HepG2 (cell line): ENCODE data around the gene GOLGA3. TPM values are rescaled to one million over a fixed set of nuclear protein-coding genes. Genes with fewer than 3 reads are reported as not detected.

ENCODE experiments used
- BRCA1 ChIP-seq: sonication (generic); formaldehyde crosslinking; IDR thresholded peaks from 2 replicates; pipeline ENCODE4 v1.4.0; 2020; ENCODE audit warnings: missing genetic modification reagents
- DMAP1 ChIP-seq: IDR thresholded peaks from 2 replicates; pipeline ENCODE4 v1.6.1; 2016
- GABPA ChIP-seq, 2 experiments: IDR thresholded peaks; 2 replicates each; pipeline ENCODE4 v1.6.1; 2011 to 2016; ENCODE audit warnings: low read depth in 2 of 2, low read length in 1 of 2, missing biosample characterization in 1 of 2, missing genetic modification characterization in 1 of 2
- HNF4G ChIP-seq, 2 experiments: sonication (generic) in 1 of 2; formaldehyde crosslinking in 1 of 2; IDR thresholded peaks; 2 replicates each; pipeline versions ENCODE4 v1.4.0 to v1.6.1; 2011 to 2020; ENCODE audit warnings: borderline replicate concordance in 2 of 2, low read depth in 2 of 2, mild to moderate bottlenecking in 2 of 2, low read length in 1 of 2, missing genetic modification reagents in 1 of 2, moderate library complexity in 1 of 2
- KDM6A ChIP-seq: IDR thresholded peaks from 2 replicates; pipeline ENCODE4 v1.6.1; 2016; ENCODE audit warnings: low read depth
- MEIS2 ChIP-seq: sonication (generic); formaldehyde crosslinking; IDR thresholded peaks from 2 replicates; pipeline ENCODE4 v1.9.0; 2021; ENCODE audit warnings: mild to moderate bottlenecking, missing genetic modification reagents
- POLR2AphosphoS5 ChIP-seq: IDR thresholded peaks from 2 replicates; pipeline ENCODE4 v1.6.1; 2012; ENCODE audit warnings: low read depth, low read length
- SALL1 ChIP-seq: sonication (generic); formaldehyde crosslinking; IDR thresholded peaks from 2 replicates; pipeline ENCODE4 v1.8.0; 2022; ENCODE audit warnings: mild to moderate bottlenecking, missing genetic modification reagents
- ZFY ChIP-seq: sonication (generic); formaldehyde crosslinking; IDR thresholded peaks from 2 replicates; pipeline ENCODE4 v1.4.0; 2020; ENCODE audit warnings: missing genetic modification reagents
- ZNF335 ChIP-seq: sonication (generic); formaldehyde crosslinking; IDR thresholded peaks from 2 replicates; pipeline ENCODE4 v1.4.0; 2020; ENCODE audit warnings: missing genetic modification reagents
- ZNF563 ChIP-seq: sonication (generic); formaldehyde crosslinking; IDR thresholded peaks from 2 replicates; pipeline ENCODE4 v1.8.0; 2022; ENCODE audit warnings: mild to moderate bottlenecking, moderate library complexity, missing genetic modification reagents
- ZNF670 ChIP-seq: sonication (generic); formaldehyde crosslinking; IDR thresholded peaks from 2 replicates; pipeline ENCODE4 v1.8.0; 2022; ENCODE audit warnings: mild to moderate bottlenecking, missing genetic modification reagents, borderline replicate concordance
- ZSCAN31 ChIP-seq: sonication (generic); formaldehyde crosslinking; IDR thresholded peaks from 2 replicates; pipeline ENCODE4 v1.5.0; 2020; ENCODE audit warnings: low read depth, mild to moderate bottlenecking, missing genetic modification reagents
- polyA plus RNA-seq, 8 experiments: library from polyadenylated mRNA; depleted of rRNA in 3 of 8; stranded (reverse) in 7 of 8; unstranded in 1 of 8; fragments of >200 nt; fragmentation: Illumina TruSeq in 4 of 8; extraction: Trizol in 4 of 8; gene quantifications; 2 replicates each; pipeline versions ENCODE4 v1.2.1 to v1.2.3, GENCODE V29; 2011 to 2016; ENCODE audit warnings: low read depth in 4 of 8, missing spikeins in 1 of 8, mixed read lengths in 1 of 8; ENCODE audit not compliant: insufficient read depth in 1 of 8
- total RNA-seq, 5 experiments: library from RNA; depleted of rRNA; stranded (reverse); fragments of >200 nt; fragmentation: Illumina TruSeq; extraction: Trizol; gene quantifications; 2 replicates each; pipeline ENCODE4 v1.2.3, GENCODE V29; 2016; ENCODE audit warnings: low read depth in 1 of 5
- TF ChIP-seq, protein P1 (sequence below): sonication (generic); formaldehyde crosslinking; IDR thresholded peaks from 2 replicates; pipeline ENCODE4 v1.4.0; 2020; ENCODE audit warnings: missing genetic modification reagents
- TF ChIP-seq, protein P2 (sequence below): sonication (generic); formaldehyde crosslinking; IDR thresholded peaks from 2 replicates; pipeline ENCODE4 v1.4.0; 2020; ENCODE audit warnings: missing genetic modification reagents, borderline replicate concordance
- TF ChIP-seq, protein P3 (sequence below): IDR thresholded peaks from 2 replicates; pipeline ENCODE4 v1.6.1; 2016; ENCODE audit warnings: low read depth, control low read depth
- TF ChIP-seq, protein P4 (sequence below): sonication (generic); formaldehyde crosslinking; IDR thresholded peaks from 2 replicates; pipeline ENCODE4 v1.9.0; 2022; ENCODE audit warnings: missing genetic modification reagents, mild to moderate bottlenecking, borderline replicate concordance

Gene GOLGA3
- total and polyA plus RNA-seq, 2 of the 13 experiments (the other 11 are each of a cell fraction or from before 2014, with no cell fraction given), result 22.0 to 43.0 TPM

DNA sequence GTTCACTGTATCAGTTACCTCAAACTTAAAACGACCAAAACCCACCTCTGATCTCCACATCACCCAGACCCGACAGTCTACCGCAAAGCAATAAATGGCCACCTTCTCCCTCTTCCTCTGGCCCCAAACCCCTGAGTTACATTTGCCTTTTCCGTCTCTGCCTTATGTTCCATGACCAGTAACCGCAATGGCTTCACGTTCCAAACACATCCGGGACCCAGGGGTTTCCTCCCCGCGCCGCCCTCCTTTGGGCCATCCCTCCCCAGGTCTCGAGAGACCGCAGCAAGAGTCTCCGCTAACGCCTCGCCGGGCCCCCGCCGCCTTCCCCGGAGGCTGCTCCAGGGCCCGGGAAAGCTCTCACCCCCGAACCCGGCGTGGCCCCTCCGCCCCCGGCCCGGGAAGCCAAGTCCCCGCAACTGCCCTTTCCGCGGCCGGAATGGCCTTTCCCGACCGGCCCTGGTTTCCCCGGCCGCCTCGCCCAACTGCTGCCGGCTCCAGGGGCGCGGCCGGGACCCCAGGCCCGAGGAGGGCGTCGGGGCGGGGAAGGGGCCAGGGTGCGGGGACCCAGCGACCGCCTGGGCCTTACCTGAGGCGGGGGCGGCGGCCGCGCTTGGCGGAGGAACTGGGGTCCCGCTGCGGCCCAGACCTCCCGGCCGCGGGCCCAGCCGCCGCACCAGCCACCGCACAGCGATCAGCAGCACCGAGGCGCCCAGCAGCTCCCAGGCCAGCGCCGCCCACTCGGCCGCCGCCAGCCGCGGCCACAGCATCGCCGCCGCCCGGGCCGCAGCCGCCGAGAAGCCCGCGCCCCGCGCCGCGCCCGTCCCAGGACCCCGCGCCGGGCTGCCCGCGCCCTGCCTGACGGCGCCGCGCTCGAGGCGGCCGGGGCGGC is 67.4 kb downstream of the GOLGA3 start, which contains the start of gene ANKLE2 (continued):
- TF ChIP-seq, protein P1, sequence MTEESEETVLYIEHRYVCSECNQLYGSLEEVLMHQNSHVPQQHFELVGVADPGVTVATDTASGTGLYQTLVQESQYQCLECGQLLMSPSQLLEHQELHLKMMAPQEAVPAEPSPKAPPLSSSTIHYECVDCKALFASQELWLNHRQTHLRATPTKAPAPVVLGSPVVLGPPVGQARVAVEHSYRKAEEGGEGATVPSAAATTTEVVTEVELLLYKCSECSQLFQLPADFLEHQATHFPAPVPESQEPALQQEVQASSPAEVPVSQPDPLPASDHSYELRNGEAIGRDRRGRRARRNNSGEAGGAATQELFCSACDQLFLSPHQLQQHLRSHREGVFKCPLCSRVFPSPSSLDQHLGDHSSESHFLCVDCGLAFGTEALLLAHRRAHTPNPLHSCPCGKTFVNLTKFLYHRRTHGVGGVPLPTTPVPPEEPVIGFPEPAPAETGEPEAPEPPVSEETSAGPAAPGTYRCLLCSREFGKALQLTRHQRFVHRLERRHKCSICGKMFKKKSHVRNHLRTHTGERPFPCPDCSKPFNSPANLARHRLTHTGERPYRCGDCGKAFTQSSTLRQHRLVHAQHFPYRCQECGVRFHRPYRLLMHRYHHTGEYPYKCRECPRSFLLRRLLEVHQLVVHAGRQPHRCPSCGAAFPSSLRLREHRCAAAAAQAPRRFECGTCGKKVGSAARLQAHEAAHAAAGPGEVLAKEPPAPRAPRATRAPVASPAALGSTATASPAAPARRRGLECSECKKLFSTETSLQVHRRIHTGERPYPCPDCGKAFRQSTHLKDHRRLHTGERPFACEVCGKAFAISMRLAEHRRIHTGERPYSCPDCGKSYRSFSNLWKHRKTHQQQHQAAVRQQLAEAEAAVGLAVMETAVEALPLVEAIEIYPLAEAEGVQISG (CRISPR knock-in tag), result 0 out of 2 replicates have a peak, but pooled peaks have one; percentile 17
- TF ChIP-seq DMAP1 (CRISPR knock-in tag) (no peak), ZNF670 (CRISPR knock-in tag) (0 out of 2 replicates have a peak, but pooled peaks have one; percentile 35), ZNF335 (CRISPR knock-in tag) (peak; percentile 92), ZFY (CRISPR knock-in tag) (peak; percentile 77), GABPA (IDR thresholded peaks at IDR 0.05; ENCODE audit: low read depth, low read length) (no peak; the same call in 1 of the 2 replicates), GABPA (CRISPR knock-in tag; IDR thresholded peaks at IDR 0.05; ENCODE audit: low read depth) (no peak), ZSCAN31 (no peak), ZNF563 (CRISPR knock-in tag) (peak; percentile 51; the same call in 1 of the 2 replicates), POLR2AphosphoS5 (no peak), KDM6A (no peak), HNF4G (IDR thresholded peaks at IDR 0.05; ENCODE audit: borderline replicate concordance, low read depth, low read length) (no peak), HNF4G (CRISPR knock-in tag; IDR thresholded peaks at IDR 0.05; ENCODE audit: borderline replicate concordance, low read depth) (no peak), MEIS2 (CRISPR knock-in tag) (0 out of 2 replicates have a peak, but pooled peaks have one; percentile 36), SALL1 (peak; percentile 11; the same call in 1 of the 2 replicates), BRCA1 (0 out of 2 replicates have a peak, but pooled peaks have one; percentile 31)
- TF ChIP-seq, protein P2, sequence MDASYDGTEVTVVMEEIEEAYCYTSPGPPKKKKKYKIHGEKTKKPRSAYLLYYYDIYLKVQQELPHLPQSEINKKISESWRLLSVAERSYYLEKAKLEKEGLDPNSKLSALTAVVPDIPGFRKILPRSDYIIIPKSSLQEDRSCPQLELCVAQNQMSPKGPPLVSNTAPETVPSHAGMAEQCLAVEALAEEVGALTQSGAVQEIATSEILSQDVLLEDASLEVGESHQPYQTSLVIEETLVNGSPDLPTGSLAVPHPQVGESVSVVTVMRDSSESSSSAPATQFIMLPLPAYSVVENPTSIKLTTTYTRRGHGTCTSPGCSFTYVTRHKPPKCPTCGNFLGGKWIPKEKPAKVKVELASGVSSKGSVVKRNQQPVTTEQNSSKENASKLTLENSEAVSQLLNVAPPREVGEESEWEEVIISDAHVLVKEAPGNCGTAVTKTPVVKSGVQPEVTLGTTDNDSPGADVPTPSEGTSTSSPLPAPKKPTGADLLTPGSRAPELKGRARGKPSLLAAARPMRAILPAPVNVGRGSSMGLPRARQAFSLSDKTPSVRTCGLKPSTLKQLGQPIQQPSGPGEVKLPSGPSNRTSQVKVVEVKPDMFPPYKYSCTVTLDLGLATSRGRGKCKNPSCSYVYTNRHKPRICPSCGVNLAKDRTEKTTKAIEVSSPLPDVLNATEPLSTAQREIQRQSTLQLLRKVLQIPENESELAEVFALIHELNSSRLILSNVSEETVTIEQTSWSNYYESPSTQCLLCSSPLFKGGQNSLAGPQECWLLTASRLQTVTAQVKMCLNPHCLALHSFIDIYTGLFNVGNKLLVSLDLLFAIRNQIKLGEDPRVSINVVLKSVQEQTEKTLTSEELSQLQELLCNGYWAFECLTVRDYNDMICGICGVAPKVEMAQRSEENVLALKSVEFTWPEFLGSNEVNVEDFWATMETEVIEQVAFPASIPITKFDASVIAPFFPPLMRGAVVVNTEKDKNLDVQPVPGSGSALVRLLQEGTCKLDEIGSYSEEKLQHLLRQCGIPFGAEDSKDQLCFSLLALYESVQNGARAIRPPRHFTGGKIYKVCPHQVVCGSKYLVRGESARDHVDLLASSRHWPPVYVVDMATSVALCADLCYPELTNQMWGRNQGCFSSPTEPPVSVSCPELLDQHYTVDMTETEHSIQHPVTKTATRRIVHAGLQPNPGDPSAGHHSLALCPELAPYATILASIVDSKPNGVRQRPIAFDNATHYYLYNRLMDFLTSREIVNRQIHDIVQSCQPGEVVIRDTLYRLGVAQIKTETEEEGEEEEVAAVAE, result 0 out of 2 replicates have a peak, but pooled peaks have one; percentile 11
- TF ChIP-seq, protein P3, sequence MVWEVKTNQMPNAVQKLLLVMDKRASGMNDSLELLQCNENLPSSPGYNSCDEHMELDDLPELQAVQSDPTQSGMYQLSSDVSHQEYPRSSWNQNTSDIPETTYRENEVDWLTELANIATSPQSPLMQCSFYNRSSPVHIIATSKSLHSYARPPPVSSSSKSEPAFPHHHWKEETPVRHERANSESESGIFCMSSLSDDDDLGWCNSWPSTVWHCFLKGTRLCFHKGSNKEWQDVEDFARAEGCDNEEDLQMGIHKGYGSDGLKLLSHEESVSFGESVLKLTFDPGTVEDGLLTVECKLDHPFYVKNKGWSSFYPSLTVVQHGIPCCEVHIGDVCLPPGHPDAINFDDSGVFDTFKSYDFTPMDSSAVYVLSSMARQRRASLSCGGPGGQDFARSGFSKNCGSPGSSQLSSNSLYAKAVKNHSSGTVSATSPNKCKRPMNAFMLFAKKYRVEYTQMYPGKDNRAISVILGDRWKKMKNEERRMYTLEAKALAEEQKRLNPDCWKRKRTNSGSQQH (CRISPR knock-in tag), result 0 out of 2 replicates have a peak, but pooled peaks have one; percentile 29
- TF ChIP-seq, protein P4, sequence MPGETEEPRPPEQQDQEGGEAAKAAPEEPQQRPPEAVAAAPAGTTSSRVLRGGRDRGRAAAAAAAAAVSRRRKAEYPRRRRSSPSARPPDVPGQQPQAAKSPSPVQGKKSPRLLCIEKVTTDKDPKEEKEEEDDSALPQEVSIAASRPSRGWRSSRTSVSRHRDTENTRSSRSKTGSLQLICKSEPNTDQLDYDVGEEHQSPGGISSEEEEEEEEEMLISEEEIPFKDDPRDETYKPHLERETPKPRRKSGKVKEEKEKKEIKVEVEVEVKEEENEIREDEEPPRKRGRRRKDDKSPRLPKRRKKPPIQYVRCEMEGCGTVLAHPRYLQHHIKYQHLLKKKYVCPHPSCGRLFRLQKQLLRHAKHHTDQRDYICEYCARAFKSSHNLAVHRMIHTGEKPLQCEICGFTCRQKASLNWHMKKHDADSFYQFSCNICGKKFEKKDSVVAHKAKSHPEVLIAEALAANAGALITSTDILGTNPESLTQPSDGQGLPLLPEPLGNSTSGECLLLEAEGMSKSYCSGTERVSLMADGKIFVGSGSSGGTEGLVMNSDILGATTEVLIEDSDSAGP (CRISPR knock-in tag), result 0 out of 2 replicates have a peak, but pooled peaks have one; percentile 10
